Breast epithelium (tissue), 3 donors: ENCODE results near the gene MEAK7.

Experiments
- CTCF ChIP-seq, 3 donors: fragments of 450-650 bp; IDR thresholded peaks; one replicate each; pipeline ENCODE4 v1.5.1; 2016 to 2017; ENCODE audit warnings: antibody characterized with exemption in 3 of 3, mild to moderate bottlenecking in 3 of 3, moderate library complexity in 3 of 3
- POLR2A ChIP-seq: fragments of 450-650 bp; IDR thresholded peaks from one replicate; pipeline ENCODE4 v1.6.1; 2016; ENCODE audit warnings: antibody characterized with exemption, mild to moderate bottlenecking, moderate library complexity

GRCh38 chr16:84499638-84500037 is 4.8 kb downstream of the MEAK7 start:
- TF ChIP-seq CTCF (IDR thresholded peaks at IDR 0.05) (no peak), POLR2A (no peak)
